Natural killer cell (primary cell): Measurements from ENCODE around the gene L3MBTL4. TPM values are rescaled to one million over a fixed set of nuclear protein-coding genes. Genes with fewer than 3 reads are reported as not detected.

Experiments used
- ATAC-seq, 3 donors: fragments of 150-1000 bp in 2 of 3; fragments of 200-7000 bp in 1 of 3; cut with Tn5 transposase; 1 replicate in 1 of 3; 2 replicates in 2 of 3; pipeline ENCODE4 v1.10.0; 2021; ENCODE audit warnings: mild to moderate bottlenecking in 2 of 3, moderate library complexity in 2 of 3
- DNase-seq, 2 donors: peaks; one replicate each; pipeline versions ENCODE4 v3.0.0 to v3.0.0-alpha.2; 2013 to 2021; ENCODE audit warnings: mixed read lengths in 1 of 2
- H3K27ac ChIP-seq: one replicate; pipeline ENCODE4 v1.5.1; 2013; ENCODE audit warnings: mild to moderate bottlenecking, low read length
- H3K27me3 ChIP-seq: one replicate; pipeline ENCODE4 v1.6.1; 2013; ENCODE audit warnings: low read length; ENCODE audit not compliant: control insufficient read depth, insufficient read depth
- H3K36me3 ChIP-seq: one replicate; pipeline ENCODE4 v1.6.1; 2013; ENCODE audit warnings: low read length; ENCODE audit not compliant: control insufficient read depth, insufficient read depth
- H3K4me1 ChIP-seq: one replicate; pipeline ENCODE4 v1.6.1; 2013; ENCODE audit warnings: low read length; ENCODE audit not compliant: control insufficient read depth, insufficient read depth
- H3K4me3 ChIP-seq: one replicate; pipeline ENCODE4 v1.5.1; 2013; ENCODE audit warnings: low read length
- H3K9me3 ChIP-seq: one replicate; pipeline ENCODE4 v1.6.1; 2013; ENCODE audit warnings: low read length; ENCODE audit not compliant: control insufficient read depth, insufficient read depth
- H3K27ac Mint-ChIP-seq, 2 donors: one replicate each; pipeline ENCODE4 v1.8.0; 2022; ENCODE audit warnings: mild to moderate bottlenecking in 2 of 2, mixed read lengths in 2 of 2, moderate library complexity in 1 of 2
- H3K27me3 Mint-ChIP-seq, 2 donors: one replicate each; pipeline ENCODE4 v1.8.0; 2022; ENCODE audit warnings: low read depth in 2 of 2, mixed read lengths in 2 of 2
- H3K36me3 Mint-ChIP-seq: one replicate; pipeline ENCODE4 v1.8.0; 2022; ENCODE audit warnings: mixed read lengths
- H3K4me1 Mint-ChIP-seq, 2 donors: one replicate each; pipeline ENCODE4 v1.8.0; 2022; ENCODE audit warnings: mixed read lengths in 2 of 2
- H3K4me3 Mint-ChIP-seq: one replicate; pipeline ENCODE4 v1.8.0; 2022; ENCODE audit warnings: mild to moderate bottlenecking, moderate library complexity, mixed read lengths
- H3K9me3 Mint-ChIP-seq, 2 donors: one replicate each; pipeline ENCODE4 v1.8.0; 2022; ENCODE audit warnings: mixed read lengths in 2 of 2
- CTCF ChIP-seq: fragments of 200-600 bp; IDR thresholded peaks from one replicate; pipeline ENCODE4 v1.8.0; 2022; ENCODE audit warnings: antibody characterized with exemption
- WGBS: methylation state at CpG from one replicate; pipeline ENCODE4 v1.1.7; 2013; ENCODE audit warnings: missing lambda C conversion rate; ENCODE audit not compliant: insufficient coverage; 5-methylcytosine and 5-hydroxymethylcytosine counted together
- intact Hi-C: fragments of 100-400 bp; cut with micrococcal nuclease; formaldehyde crosslinking; loops from one replicate; pipeline ENCODE4 v1.14.2; 2022
- total RNA-seq, 4 donors: library from RNA; stranded (reverse); fragments of 120-200 nt in 1 of 4; gene quantifications; one replicate each; pipeline versions ENCODE4 v1.2.3 to v1.2.4, GENCODE V29; 2013 to 2022

Gene L3MBTL4
- total RNA-seq, 3 donors from 2014 or later (not counting 1 experiment from before 2014, with no cell fraction given), result 27.9 to 34.2 (median 30.0) TPM

GRCh38 chr18:5972298-5972697, 442.4 kb downstream of the L3MBTL4 start:
- WGBS, result 83% methylated on average over 7 of the region's 7 CpGs
- Histone ChIP-seq H3K27ac (no peak overlapping the region), H3K4me1 (no peaks in the 10 kb centered on the region), H3K27me3 (no peaks in the 10 kb centered on the region), H3K36me3 (no peaks in the 10 kb centered on the region), H3K4me3 (no peak overlapping the region), H3K9me3 (no peaks in the 10 kb centered on the region)
- DNase-seq (no peak), ATAC-seq (no peak)
- Mint-ChIP-seq H3K4me1 (peaks cover 0 to 11% of the 10 kb centered on the region in 2 donors), H3K27me3 (no peaks in the 10 kb centered on the region), H3K4me3 (no peak overlapping the region), H3K36me3 (no peaks in the 10 kb centered on the region), H3K9me3 (no peaks in the 10 kb centered on the region), H3K27ac (no peak overlapping the region)
- intact Hi-C loops, result no loop called here
- no peak for TF ChIP-seq CTCF

GRCh38 chr18:5969989-5970403, 444.7 kb downstream of the L3MBTL4 start:
- peaks cover under 1 to 6% of the 10 kb centered on the region in 2 donors for H3K4me1 Mint-ChIP-seq
- no peak overlapping the region for H3K4me3 Mint-ChIP-seq
- H3K27me3 ChIP-seq, result no peaks in the 10 kb centered on the region
- 60% methylated on average over 3 of the region's 3 CpGs for WGBS
- H3K4me1 ChIP-seq, result no peaks in the 10 kb centered on the region
- no peak overlapping the region for H3K27ac Mint-ChIP-seq
- no peaks in the 10 kb centered on the region for H3K9me3 Mint-ChIP-seq
- no peaks in the 10 kb centered on the region for H3K9me3 ChIP-seq
- TF ChIP-seq CTCF, result no peak
- no peak overlapping the region for H3K4me3 ChIP-seq
- H3K36me3 Mint-ChIP-seq, result no peaks in the 10 kb centered on the region
- DNase-seq, result peak in 1 of 2 donors; percentile 14
- no peak for ATAC-seq
- H3K36me3 ChIP-seq, result no peaks in the 10 kb centered on the region
- no peak overlapping the region for H3K27ac ChIP-seq
- intact Hi-C loops, result no loop called here
- no peaks in the 10 kb centered on the region for H3K27me3 Mint-ChIP-seq

DNA sequence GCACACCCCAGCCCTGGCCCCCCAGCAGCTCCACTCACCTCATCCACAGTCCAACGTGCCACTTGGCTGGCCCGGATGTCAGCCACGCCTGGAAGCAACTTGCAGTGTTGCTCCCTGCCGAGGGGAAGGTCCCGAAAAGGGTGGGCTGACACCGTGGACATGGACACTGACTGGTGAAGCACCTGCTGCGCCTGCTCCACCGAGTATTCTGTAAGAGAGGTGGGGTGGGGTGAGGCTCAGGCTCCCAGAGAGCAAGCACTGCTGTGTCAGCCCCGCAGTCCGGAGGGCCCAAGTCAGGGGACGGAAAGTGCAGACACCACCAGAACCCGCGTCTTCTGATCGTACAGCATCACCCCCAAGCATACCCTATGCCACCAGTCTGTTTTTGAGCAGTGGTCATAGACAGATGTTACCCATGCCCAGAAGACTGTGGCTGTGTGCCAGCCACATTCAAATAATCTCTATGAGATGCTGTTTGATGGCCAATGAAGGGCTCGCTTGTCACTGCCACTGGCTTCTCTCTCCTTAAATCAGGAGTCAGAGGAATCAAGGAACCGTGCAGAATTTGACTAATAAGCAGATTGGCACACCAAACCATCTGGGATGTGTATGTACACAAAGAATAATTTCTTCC, 445.2 kb downstream of the L3MBTL4 start:
- intact Hi-C loops, result no loop called here
- H3K4me1 Mint-ChIP-seq, result peaks cover 0 to 6% of the 10 kb centered on the region in 2 donors
- TF ChIP-seq CTCF, result no peak
- H3K9me3 ChIP-seq, result no peaks in the 10 kb centered on the region
- H3K27ac Mint-ChIP-seq, result no peak overlapping the region
- no peak overlapping the region for H3K27ac ChIP-seq
- no peaks in the 10 kb centered on the region for H3K27me3 ChIP-seq
- no peak overlapping the region for H3K4me3 ChIP-seq
- H3K4me1 ChIP-seq, result no peaks in the 10 kb centered on the region
- H3K9me3 Mint-ChIP-seq, result no peaks in the 10 kb centered on the region
- H3K4me3 Mint-ChIP-seq, result no peak overlapping the region
- ATAC-seq (no peak), DNase-seq (no peak)
- H3K27me3 Mint-ChIP-seq, result no peaks in the 10 kb centered on the region
- no peaks in the 10 kb centered on the region for H3K36me3 Mint-ChIP-seq
- no peaks in the 10 kb centered on the region for H3K36me3 ChIP-seq
- 91% methylated on average over 16 of the region's 16 CpGs for WGBS

DNA sequence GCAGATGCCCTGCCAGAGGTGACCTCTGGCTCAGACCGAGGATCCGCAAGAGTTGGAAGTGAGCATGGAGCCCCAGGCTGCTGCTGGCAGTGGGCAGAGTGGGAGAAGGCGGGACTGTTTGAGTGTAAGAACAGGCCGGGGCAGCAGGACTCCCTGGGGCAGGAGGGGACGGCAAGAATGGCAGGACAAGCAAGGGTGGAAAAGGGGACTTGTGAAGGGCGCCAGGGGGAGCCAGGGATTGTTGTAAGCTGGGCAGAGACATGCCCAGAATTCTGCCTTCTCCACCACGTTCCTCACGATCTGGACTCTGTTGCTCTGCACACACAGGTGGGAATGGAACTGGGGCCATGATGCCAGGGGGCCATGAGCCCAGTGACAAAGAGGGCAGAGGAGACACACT, 447.0 kb downstream of the L3MBTL4 start:
- Mint-ChIP-seq H3K4me1 (peaks cover 0 to 6% of the 10 kb centered on the region in 2 donors), H3K4me3 (no peak overlapping the region), H3K9me3 (no peaks in the 10 kb centered on the region), H3K27me3 (no peaks in the 10 kb centered on the region), H3K27ac (peak overlapping the region in 1 of 2 donors; percentile 13), H3K36me3 (no peaks in the 10 kb centered on the region)
- WGBS, result 92% methylated on average over 8 of the region's 8 CpGs
- intact Hi-C loops, result no loop called here
- no peak overlapping the region for H3K27ac ChIP-seq
- DNase-seq (no peak), ATAC-seq (no peak)
- H3K9me3 ChIP-seq, result no peaks in the 10 kb centered on the region
- H3K4me1 ChIP-seq, result no peaks in the 10 kb centered on the region
- H3K4me3 ChIP-seq, result no peak overlapping the region
- no peak for TF ChIP-seq CTCF
- no peaks in the 10 kb centered on the region for H3K36me3 ChIP-seq
- no peaks in the 10 kb centered on the region for H3K27me3 ChIP-seq
